Measurements from ENCODE around the gene HOXD12.

DNA sequence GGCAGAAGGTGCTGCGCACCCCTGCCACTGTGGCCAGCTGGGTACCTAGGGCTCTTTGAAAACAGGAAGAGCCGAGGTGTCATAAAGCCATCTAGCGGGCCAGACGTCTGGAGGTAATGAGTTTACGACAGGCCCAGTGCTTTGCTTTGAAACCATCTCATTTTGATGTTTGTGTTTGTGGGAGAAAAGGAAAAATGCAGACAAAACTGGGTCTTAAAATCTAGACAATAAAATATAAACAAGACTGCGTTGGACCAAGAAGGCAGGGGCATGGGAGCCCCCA, 26.1 kb downstream of the HOXD12 start:
- TF ChIP-seq, protein P1, sequence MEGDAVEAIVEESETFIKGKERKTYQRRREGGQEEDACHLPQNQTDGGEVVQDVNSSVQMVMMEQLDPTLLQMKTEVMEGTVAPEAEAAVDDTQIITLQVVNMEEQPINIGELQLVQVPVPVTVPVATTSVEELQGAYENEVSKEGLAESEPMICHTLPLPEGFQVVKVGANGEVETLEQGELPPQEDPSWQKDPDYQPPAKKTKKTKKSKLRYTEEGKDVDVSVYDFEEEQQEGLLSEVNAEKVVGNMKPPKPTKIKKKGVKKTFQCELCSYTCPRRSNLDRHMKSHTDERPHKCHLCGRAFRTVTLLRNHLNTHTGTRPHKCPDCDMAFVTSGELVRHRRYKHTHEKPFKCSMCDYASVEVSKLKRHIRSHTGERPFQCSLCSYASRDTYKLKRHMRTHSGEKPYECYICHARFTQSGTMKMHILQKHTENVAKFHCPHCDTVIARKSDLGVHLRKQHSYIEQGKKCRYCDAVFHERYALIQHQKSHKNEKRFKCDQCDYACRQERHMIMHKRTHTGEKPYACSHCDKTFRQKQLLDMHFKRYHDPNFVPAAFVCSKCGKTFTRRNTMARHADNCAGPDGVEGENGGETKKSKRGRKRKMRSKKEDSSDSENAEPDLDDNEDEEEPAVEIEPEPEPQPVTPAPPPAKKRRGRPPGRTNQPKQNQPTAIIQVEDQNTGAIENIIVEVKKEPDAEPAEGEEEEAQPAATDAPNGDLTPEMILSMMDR (IDR thresholded peaks at IDR 0.05): no peak
- no peak for TF ChIP-seq POLR2A (IDR thresholded peaks at IDR 0.05)
- TF ChIP-seq POLR2AphosphoS5 (IDR thresholded peaks at IDR 0.05): no peak
- no peak for TF ChIP-seq EP300 (IDR thresholded peaks at IDR 0.05; ENCODE audit: low read depth)

Measured in transverse colon (tissue), 4 donors.